VCaP (cell line): ENCODE data around the gene PDC.
A peak's percentile ranks its signal among the peaks of the same experiment; 100 is the strongest.

ENCODE experiments used
- H3K27ac ChIP-seq: fragments of 450-650 bp; 2 replicates; pipeline ENCODE4 v1.5.1; 2017
- CTCF ChIP-seq: fragments of 450-650 bp; conservative IDR thresholded peaks from 2 replicates; pipeline ENCODE4 v1.5.1; 2017; ENCODE audit warnings: mild to moderate bottlenecking, moderate library complexity

Gene PDC

GRCh38 chr1:186421446-186421845, 39.5 kb downstream of the PDC start:
- H3K27ac ChIP-seq = no peak overlapping the region
- no peak for TF ChIP-seq CTCF

GRCh38 chr1:186420923-186421322, 40.0 kb downstream of the PDC start:
- H3K27ac ChIP-seq = no peak overlapping the region
- TF ChIP-seq CTCF = no peak

GRCh38 chr1:186420311-186420710, 40.6 kb downstream of the PDC start:
- no peak for TF ChIP-seq CTCF
- H3K27ac ChIP-seq = no peak overlapping the region

GRCh38 chr1:186418503-186418902, 42.4 kb downstream of the PDC start:
- TF ChIP-seq CTCF = no peak
- H3K27ac ChIP-seq = no peak overlapping the region

GRCh38 chr1:186413319-186413718, 47.6 kb downstream of the PDC start:
- H3K27ac ChIP-seq = no peak overlapping the region
- no peak for TF ChIP-seq CTCF

- no peak for TF ChIP-seq CTCF
- H3K27ac ChIP-seq = no peak overlapping the region
Observed at GRCh38 chr1:186409091-186409490, 51.8 kb downstream of the PDC start.

- no peak overlapping the region for H3K27ac ChIP-seq
- peak; percentile 88 for TF ChIP-seq CTCF
Observed at GRCh38 chr1:186404454-186405051, 56.4 kb downstream of the PDC start.
